Left lung (tissue), 10 donors: ENCODE data around the gene TEP1. TPM values are rescaled to one million over a fixed set of nuclear protein-coding genes. Genes with fewer than 3 reads are reported as not detected.

Source experiments
- ATAC-seq: fragments of 200-7000 bp; cut with Tn5 transposase; one replicate; pipeline ENCODE4 v1.9.1; 2020; ENCODE audit warnings: moderate library complexity
- DNase-seq, 4 donors: peaks; one replicate each; pipeline ENCODE4 v3.0.0-alpha.2; 2013 to 2020
- H3K27ac ChIP-seq, 2 donors: fragments of 200-600 bp; sonication (generic) in 1 of 2; one replicate each; pipeline versions ENCODE4 v1.5.0 to v1.8.0; 2020 to 2021
- H3K27me3 ChIP-seq, 2 donors: fragments of 200-600 bp; sonication (generic) in 1 of 2; one replicate each; pipeline versions ENCODE4 v1.5.0 to v1.8.0; 2020 to 2021
- H3K36me3 ChIP-seq, 2 donors: fragments of 200-600 bp; sonication (generic) in 1 of 2; one replicate each; pipeline versions ENCODE4 v1.5.0 to v1.8.0; 2020 to 2021
- H3K4me1 ChIP-seq, 2 donors: fragments of 200-600 bp; one replicate each; pipeline ENCODE4 v1.8.0; 2021
- H3K4me3 ChIP-seq, 2 donors: fragments of 200-600 bp; sonication (generic) in 1 of 2; one replicate each; pipeline versions ENCODE4 v1.5.0 to v1.8.0; 2020 to 2021; ENCODE audit warnings: mild to moderate bottlenecking in 1 of 2
- H3K9me3 ChIP-seq, 2 donors: fragments of 200-600 bp; sonication (generic) in 1 of 2; one replicate each; pipeline versions ENCODE4 v1.5.0 to v1.8.0; 2020 to 2021
- CTCF ChIP-seq, 2 donors: fragments of 200-600 bp; sonication (generic) in 1 of 2; IDR thresholded peaks; one replicate each; pipeline versions ENCODE4 v1.5.0 to v1.8.0; 2021; ENCODE audit warnings: antibody characterized with exemption in 2 of 2
- intact Hi-C, 2 donors: fragments of 100-400 bp; cut with DNase I; formaldehyde crosslinking; loops; one replicate each; pipeline versions ENCODE4 v1.11.2 to v1.14.2; 2022
- polyA plus RNA-seq, 6 donors: library from polyadenylated mRNA; unstranded; fragments of 120-200 nt; gene quantifications; one replicate each; pipeline ENCODE4 v1.2.1, GENCODE V29; 2013; ENCODE audit not compliant: insufficient read length in 6 of 6
- total RNA-seq, 2 donors: library from RNA; stranded (reverse); fragmentation: NEBNext Ultra II Directional; extraction: Animal tissue kit (Norgen Biotek cat#: 25700); gene quantifications; one replicate each; pipeline ENCODE4 v1.2.1, GENCODE V29; 2021
- donor health status: DM: no; HTN: yes; CAD: no.
- donor health status: DM: no; HTN: no; CAD: no.

Gene TEP1
- total and polyA plus RNA-seq, 8 donors, result 19.0 to 57.0 (median 21.9) TPM

GRCh38 chr14:20387576-20387975 is 25.7 kb downstream of the TEP1 start:
- peak; percentile 34 for ATAC-seq
- Histone ChIP-seq H3K9me3 (no peaks in the 10 kb centered on the region), H3K36me3 (peaks cover 16 to 100% of the 10 kb centered on the region in 2 donors), H3K27me3 (no peaks in the 10 kb centered on the region), H3K27ac (peak overlapping the region in 1 of 2 donors; percentile 13), H3K4me3 (no peak overlapping the region), H3K4me1 (peaks cover 0 to 5% of the 10 kb centered on the region in 2 donors)
- no peak for TF ChIP-seq CTCF (IDR thresholded peaks at IDR 0.05)
- DNase-seq, result no peak
- intact Hi-C loops, result no loop called here

DNA sequence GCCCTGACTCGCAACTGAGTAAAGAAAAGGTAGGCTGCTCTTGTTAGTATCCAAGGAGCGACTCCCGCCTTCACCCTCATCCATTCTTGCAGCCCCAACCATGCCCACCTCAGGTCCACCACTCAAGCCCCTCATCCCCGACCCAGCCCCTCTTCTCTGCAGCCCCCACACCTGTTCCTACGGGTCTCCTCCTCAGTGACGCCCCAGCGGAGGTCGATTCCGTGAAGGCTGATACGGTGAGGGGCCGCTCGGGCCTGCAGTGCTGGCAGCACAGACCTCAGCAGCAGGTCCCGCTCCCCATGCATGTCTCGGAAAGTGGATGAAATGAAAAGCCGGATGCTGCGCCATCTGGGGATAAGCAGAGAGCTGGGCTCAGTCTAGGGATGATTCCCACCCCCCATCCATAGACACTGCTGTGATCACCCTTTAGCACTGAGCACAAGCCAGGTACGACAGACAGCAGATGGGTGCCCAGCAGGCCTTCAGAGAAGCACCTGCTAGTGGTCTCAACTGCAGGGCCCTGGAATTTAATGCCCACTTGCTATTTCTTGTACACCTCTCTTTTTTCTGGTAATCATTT is 26.9 kb downstream of the TEP1 start:
- no peak for TF ChIP-seq CTCF (IDR thresholded peaks at IDR 0.05)
- Histone ChIP-seq H3K4me3 (no peak overlapping the region), H3K27ac (no peak overlapping the region), H3K36me3 (peaks cover 16 to 100% of the 10 kb centered on the region in 2 donors), H3K27me3 (no peaks in the 10 kb centered on the region), H3K4me1 (peaks cover 0 to 5% of the 10 kb centered on the region in 2 donors), H3K9me3 (no peaks in the 10 kb centered on the region)
- intact Hi-C loops, result no loop called here
- ATAC-seq (no peak), DNase-seq (no peak)

DNA sequence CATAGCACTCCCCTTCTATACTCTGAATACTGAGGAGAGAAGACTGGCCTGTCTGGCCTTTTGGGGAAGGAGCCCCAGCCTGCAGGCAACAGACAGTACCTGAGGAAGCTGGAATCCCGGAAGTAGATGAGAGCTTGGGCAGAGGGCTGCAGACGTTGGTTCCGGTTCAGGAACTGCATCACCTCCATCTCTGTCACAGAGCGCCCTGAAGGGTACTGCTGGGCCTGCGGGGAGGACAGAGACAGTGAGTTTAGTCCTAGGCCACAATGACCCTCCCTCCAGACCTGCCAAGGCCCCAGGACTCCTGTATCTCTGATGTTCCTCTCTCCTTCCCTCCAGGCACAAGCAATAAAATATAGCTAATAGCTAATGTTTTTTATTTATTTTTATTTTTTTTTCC is 28.4 kb downstream of the TEP1 start:
- ATAC-seq (no peak), DNase-seq (no peak)
- Histone ChIP-seq H3K4me3 (no peak overlapping the region), H3K4me1 (peaks cover 0 to 5% of the 10 kb centered on the region in 2 donors), H3K36me3 (peaks cover 10 to 100% of the 10 kb centered on the region in 2 donors), H3K27ac (no peak overlapping the region), H3K9me3 (no peaks in the 10 kb centered on the region), H3K27me3 (no peaks in the 10 kb centered on the region)
- intact Hi-C loops, result no loop called here
- TF ChIP-seq CTCF (IDR thresholded peaks at IDR 0.05), result no peak

DNA sequence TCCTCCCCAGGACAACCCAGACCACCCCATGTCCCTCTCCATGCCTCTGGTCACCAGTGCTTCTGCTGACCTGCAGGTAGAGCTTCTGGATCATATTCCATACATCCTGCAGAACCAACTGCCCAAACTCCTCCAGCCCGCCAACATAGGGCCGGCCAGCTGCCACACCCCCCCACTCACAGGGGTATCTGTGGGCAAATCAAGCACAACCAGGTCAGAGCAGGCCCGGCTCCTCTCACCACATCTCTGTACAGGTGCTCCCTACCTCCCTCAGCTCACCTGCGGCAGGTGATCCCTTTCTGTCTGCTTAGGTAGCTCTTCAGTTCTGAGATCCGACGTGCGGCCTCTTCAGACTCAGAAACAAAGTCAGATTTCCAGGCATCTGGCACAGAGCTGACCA is 29.0 kb downstream of the TEP1 start:
- peaks cover 0 to 5% of the 10 kb centered on the region in 2 donors for H3K4me1 ChIP-seq
- no peak overlapping the region for H3K27ac ChIP-seq
- H3K9me3 ChIP-seq, result no peaks in the 10 kb centered on the region
- H3K27me3 ChIP-seq, result no peaks in the 10 kb centered on the region
- TF ChIP-seq CTCF (IDR thresholded peaks at IDR 0.05), result no peak
- DNase-seq, result no peak
- ATAC-seq, result no peak
- peaks cover 10 to 100% of the 10 kb centered on the region in 2 donors for H3K36me3 ChIP-seq
- H3K4me3 ChIP-seq, result no peak overlapping the region
- intact Hi-C loops, result no loop called here

GRCh38 chr14:20383636-20384035 is 29.7 kb downstream of the TEP1 start:
- Histone ChIP-seq H3K4me1 (peaks cover 0 to 5% of the 10 kb centered on the region in 2 donors), H3K27ac (no peak overlapping the region), H3K27me3 (no peaks in the 10 kb centered on the region), H3K9me3 (no peaks in the 10 kb centered on the region), H3K36me3 (peaks cover 10 to 100% of the 10 kb centered on the region in 2 donors), H3K4me3 (no peak overlapping the region)
- intact Hi-C loops, result no loop called here
- ATAC-seq (no peak), DNase-seq (no peak)
- TF ChIP-seq CTCF (IDR thresholded peaks at IDR 0.05), result no peak
